ENCODE measurements around the gene PPP1R12B. TPM values are rescaled to one million over a fixed set of nuclear protein-coding genes. Genes with fewer than 3 reads are reported as not detected.

Gene PPP1R12B
- total RNA-seq, 1 experiment from 2014 or later = 33.3 TPM

- H3F3A ChIP-seq (ENCODE audit: insufficient read depth, low read depth) = peaks cover 23% of the 10 kb centered on the region
- CTCF ChIA-PET = no interaction called here
- H3K4me2 ChIP-seq = no peak overlapping the region
- H3K9me2 ChIP-seq (ENCODE audit: insufficient read depth) = no peaks in the 10 kb centered on the region
- no peak for DNase-seq
- TF ChIP-seq EZH2 (IDR thresholded peaks at IDR 0.05; ENCODE audit: low read depth) = no peak
- no peak for TF ChIP-seq CTCF (conservative IDR thresholded peaks at IDR 0.05)
- no peaks in the 10 kb centered on the region for H3K79me2 ChIP-seq (ENCODE audit: low read depth)
- H3K4me3 ChIP-seq = no peak overlapping the region
- intact Hi-C loops (cut with micrococcal nuclease; ENCODE audit: unreplicated experiment) = no loop called here
- no peaks in the 10 kb centered on the region for H3K27me3 ChIP-seq (ENCODE audit: insufficient read depth, low read depth)
- H4K20me1 ChIP-seq (ENCODE audit: insufficient read depth) = no peaks in the 10 kb centered on the region
- no TSS peak for BruUV-seq (replicated peaks)
- no peaks in the 10 kb centered on the region for H3K36me3 ChIP-seq (ENCODE audit: low read depth)
- no peak overlapping the region for H2AFZ ChIP-seq
- POLR2A ChIA-PET (ENCODE audit: unreplicated experiment) = interaction anchor here (0.7 kb wide), 1 partner anchor 14 kb away, joined by 10 read pairs; no protein-coding TSS in a partner anchor
- peaks cover 47% of the 10 kb centered on the region for H3K4me1 ChIP-seq (replicated peaks; ENCODE audit: insufficient read depth)
- no peak overlapping the region for H3K27ac ChIP-seq
- no peaks in the 10 kb centered on the region for H3K9me3 ChIP-seq (ENCODE audit: insufficient read depth, low read depth)
These were observed 243.0 kb downstream of the PPP1R12B start for GRCh38 chr1:202591515-202591914.

- Histone ChIP-seq H3K27ac (no peak overlapping the region), H3K9me3 (ENCODE audit: insufficient read depth, low read depth) (no peaks in the 10 kb centered on the region), H3K36me3 (ENCODE audit: low read depth) (no peaks in the 10 kb centered on the region), H3K27me3 (ENCODE audit: insufficient read depth, low read depth) (no peaks in the 10 kb centered on the region), H3K79me2 (ENCODE audit: low read depth) (no peaks in the 10 kb centered on the region), H3K4me1 (replicated peaks; ENCODE audit: insufficient read depth) (peaks cover 40% of the 10 kb centered on the region), H3K4me3 (no peak overlapping the region), H3K4me2 (no peak overlapping the region), H3K9me2 (ENCODE audit: insufficient read depth) (no peaks in the 10 kb centered on the region), H4K20me1 (ENCODE audit: insufficient read depth) (no peaks in the 10 kb centered on the region), H3F3A (ENCODE audit: insufficient read depth, low read depth) (peaks cover 17% of the 10 kb centered on the region), H2AFZ (no peak overlapping the region)
- TF ChIP-seq EZH2 (IDR thresholded peaks at IDR 0.05; ENCODE audit: low read depth) (no peak), CTCF (conservative IDR thresholded peaks at IDR 0.05) (no peak)
- intact Hi-C loops (cut with micrococcal nuclease; ENCODE audit: unreplicated experiment) = no loop called here
- ChIA-PET CTCF (no interaction called here), POLR2A (ENCODE audit: unreplicated experiment) (no interaction called here)
- no TSS peak for BruUV-seq (replicated peaks)
- DNase-seq = no peak
These were observed 243.6 kb downstream of the PPP1R12B start for GRCh38 chr1:202592146-202592545.

GRCh38 chr1:202593845-202594244, 245.3 kb downstream of the PPP1R12B start:
- Histone ChIP-seq H3K4me3 (no peak overlapping the region), H3K27ac (no peak overlapping the region), H3K4me1 (replicated peaks; ENCODE audit: insufficient read depth) (peaks cover 23% of the 10 kb centered on the region), H3K4me2 (no peak overlapping the region), H3K9me2 (ENCODE audit: insufficient read depth) (no peaks in the 10 kb centered on the region), H3K79me2 (ENCODE audit: low read depth) (no peaks in the 10 kb centered on the region), H3K9me3 (ENCODE audit: insufficient read depth, low read depth) (no peaks in the 10 kb centered on the region), H3K27me3 (ENCODE audit: insufficient read depth, low read depth) (no peaks in the 10 kb centered on the region), H3F3A (ENCODE audit: insufficient read depth, low read depth) (peaks cover 3% of the 10 kb centered on the region), H2AFZ (no peak overlapping the region), H4K20me1 (ENCODE audit: insufficient read depth) (no peaks in the 10 kb centered on the region), H3K36me3 (ENCODE audit: low read depth) (no peaks in the 10 kb centered on the region)
- BruUV-seq (replicated peaks) = no TSS peak
- intact Hi-C loops (cut with micrococcal nuclease; ENCODE audit: unreplicated experiment) = no loop called here
- TF ChIP-seq EZH2 (IDR thresholded peaks at IDR 0.05; ENCODE audit: low read depth) (no peak), CTCF (conservative IDR thresholded peaks at IDR 0.05) (no peak)
- DNase-seq = peak in 1 of 2 experiments; percentile 72
- ChIA-PET POLR2A (ENCODE audit: unreplicated experiment) (interaction anchor here (0.6 kb wide), 1 partner anchor 413 kb away, joined by 3 read pairs; no protein-coding TSS in a partner anchor), CTCF (interaction anchor here (0.5 to 0.9 kb wide), 2 partner anchors 24 to 92 kb away, joined by 3 to 14 read pairs; no protein-coding TSS in a partner anchor)
